Measurements from ENCODE around the gene MOV10L1.

Gene MOV10L1

DNA sequence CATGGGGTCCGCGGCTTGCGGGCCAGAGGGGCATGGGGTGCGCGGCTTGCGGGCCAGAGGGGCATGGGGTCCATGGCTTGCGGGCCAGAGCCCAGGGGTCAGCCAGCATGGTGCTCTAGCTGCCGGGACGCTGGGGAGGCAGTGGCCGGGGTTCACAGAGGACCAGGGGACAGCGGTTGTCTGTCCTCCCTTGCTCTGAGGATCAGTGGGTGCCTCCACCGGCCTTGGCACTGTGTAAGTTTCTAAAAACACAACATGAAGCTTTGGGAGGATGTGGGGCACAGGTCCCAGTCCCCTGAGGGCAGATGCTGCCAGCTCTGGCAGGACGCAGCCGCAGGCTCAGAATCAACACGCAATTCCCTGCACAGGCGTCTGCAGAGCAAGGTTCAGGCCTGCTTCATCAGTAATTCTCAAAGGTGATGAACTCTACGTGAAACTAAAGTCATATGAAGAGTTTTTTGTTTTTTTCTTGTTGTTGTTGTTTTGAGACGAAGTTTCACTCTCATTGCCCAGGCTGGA lies 7.5 kb upstream of the MOV10L1 start:
- H3K4me3 ChIP-seq (ENCODE audit: low read depth, low read length): no peak overlapping the region
- no peak for DNase-seq (ENCODE audit: low read depth)
- TF ChIP-seq, protein P1, sequence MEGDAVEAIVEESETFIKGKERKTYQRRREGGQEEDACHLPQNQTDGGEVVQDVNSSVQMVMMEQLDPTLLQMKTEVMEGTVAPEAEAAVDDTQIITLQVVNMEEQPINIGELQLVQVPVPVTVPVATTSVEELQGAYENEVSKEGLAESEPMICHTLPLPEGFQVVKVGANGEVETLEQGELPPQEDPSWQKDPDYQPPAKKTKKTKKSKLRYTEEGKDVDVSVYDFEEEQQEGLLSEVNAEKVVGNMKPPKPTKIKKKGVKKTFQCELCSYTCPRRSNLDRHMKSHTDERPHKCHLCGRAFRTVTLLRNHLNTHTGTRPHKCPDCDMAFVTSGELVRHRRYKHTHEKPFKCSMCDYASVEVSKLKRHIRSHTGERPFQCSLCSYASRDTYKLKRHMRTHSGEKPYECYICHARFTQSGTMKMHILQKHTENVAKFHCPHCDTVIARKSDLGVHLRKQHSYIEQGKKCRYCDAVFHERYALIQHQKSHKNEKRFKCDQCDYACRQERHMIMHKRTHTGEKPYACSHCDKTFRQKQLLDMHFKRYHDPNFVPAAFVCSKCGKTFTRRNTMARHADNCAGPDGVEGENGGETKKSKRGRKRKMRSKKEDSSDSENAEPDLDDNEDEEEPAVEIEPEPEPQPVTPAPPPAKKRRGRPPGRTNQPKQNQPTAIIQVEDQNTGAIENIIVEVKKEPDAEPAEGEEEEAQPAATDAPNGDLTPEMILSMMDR (IDR thresholded peaks at IDR 0.05; ENCODE audit: low read depth, low read length): no peak
- no peak for TF ChIP-seq POLR2A (IDR thresholded peaks at IDR 0.05; ENCODE audit: extremely low read depth, insufficient read length)
- TF ChIP-seq MYC (IDR thresholded peaks at IDR 0.05; ENCODE audit: low read depth, low read length): no peak
- TF ChIP-seq, protein P2, sequence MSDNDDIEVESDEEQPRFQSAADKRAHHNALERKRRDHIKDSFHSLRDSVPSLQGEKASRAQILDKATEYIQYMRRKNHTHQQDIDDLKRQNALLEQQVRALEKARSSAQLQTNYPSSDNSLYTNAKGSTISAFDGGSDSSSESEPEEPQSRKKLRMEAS (IDR thresholded peaks at IDR 0.05; ENCODE audit: low read depth, low read length): no peak

DNA sequence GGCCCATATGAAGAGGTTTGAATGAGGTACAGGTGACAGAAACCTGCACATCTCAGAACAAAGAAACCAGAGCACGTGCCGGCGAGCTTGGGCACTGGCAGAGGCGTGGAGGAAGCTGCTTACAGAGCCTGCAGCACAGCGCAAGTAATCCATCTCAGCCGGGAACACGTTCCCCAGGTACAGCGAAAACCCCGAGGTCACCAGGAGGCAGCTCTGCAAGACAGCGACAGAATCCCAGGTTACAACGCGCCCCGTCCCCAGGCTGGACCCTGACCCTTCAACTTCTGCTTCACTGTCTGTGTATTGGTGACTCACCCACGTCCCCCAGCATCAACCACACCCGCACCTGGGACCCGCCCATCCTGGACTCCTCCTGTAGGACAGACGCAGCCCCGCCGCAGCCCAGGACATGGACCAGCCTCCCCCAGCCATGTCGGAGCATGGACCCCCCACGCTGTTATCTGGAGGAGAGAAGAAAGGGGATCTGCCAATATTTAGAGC lies 6.8 kb upstream of the MOV10L1 start:
- TF ChIP-seq, protein P2 (IDR thresholded peaks at IDR 0.05; ENCODE audit: low read depth, low read length): no peak
- no peak for TF ChIP-seq MYC (IDR thresholded peaks at IDR 0.05; ENCODE audit: low read depth, low read length)
- TF ChIP-seq, protein P1 (IDR thresholded peaks at IDR 0.05; ENCODE audit: low read depth, low read length): no peak
- no peak for TF ChIP-seq POLR2A (IDR thresholded peaks at IDR 0.05; ENCODE audit: extremely low read depth, insufficient read length)
- peak; percentile 54 for DNase-seq (ENCODE audit: low read depth)
- no peak overlapping the region for H3K4me3 ChIP-seq (ENCODE audit: low read depth, low read length)

DNA sequence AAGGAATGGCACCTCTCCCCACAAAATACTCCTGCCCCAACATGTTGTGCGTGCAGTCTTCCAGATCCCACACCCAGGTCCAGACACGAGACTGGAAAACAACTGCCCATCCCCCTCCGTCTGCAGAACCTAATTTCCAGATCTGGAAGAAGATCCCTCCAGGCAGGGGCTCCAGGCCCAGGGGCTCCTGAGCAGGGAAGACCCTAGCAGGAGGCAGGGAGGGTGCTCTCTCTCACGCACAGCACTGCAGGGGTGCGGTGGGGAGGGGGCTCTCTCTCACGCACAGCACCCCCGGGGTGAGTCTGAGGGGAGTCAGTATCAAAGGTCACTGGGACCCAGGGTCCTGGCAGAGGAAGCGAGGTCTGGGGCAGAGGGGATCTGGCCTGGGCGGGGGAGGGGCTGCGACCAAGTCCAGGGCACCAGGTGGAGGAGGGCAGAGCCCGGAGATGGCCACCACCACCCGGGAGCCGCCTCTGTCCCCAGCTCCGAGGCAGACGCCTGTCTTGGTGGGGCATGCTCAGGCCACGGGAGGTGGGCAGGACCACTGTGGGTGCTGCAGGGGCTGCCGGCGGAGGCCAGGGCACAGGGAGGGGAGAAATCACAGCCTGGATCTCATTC lies 6.2 kb upstream of the MOV10L1 start:
- DNase-seq (ENCODE audit: low read depth): peak; percentile 48
- TF ChIP-seq POLR2A (IDR thresholded peaks at IDR 0.05; ENCODE audit: extremely low read depth, insufficient read length): no peak
- TF ChIP-seq, protein P1 (IDR thresholded peaks at IDR 0.05; ENCODE audit: low read depth, low read length): no peak
- TF ChIP-seq MYC (IDR thresholded peaks at IDR 0.05; ENCODE audit: low read depth, low read length): no peak
- TF ChIP-seq, protein P2 (IDR thresholded peaks at IDR 0.05; ENCODE audit: low read depth, low read length): no peak
- H3K4me3 ChIP-seq (ENCODE audit: low read depth, low read length): no peak overlapping the region

DNA sequence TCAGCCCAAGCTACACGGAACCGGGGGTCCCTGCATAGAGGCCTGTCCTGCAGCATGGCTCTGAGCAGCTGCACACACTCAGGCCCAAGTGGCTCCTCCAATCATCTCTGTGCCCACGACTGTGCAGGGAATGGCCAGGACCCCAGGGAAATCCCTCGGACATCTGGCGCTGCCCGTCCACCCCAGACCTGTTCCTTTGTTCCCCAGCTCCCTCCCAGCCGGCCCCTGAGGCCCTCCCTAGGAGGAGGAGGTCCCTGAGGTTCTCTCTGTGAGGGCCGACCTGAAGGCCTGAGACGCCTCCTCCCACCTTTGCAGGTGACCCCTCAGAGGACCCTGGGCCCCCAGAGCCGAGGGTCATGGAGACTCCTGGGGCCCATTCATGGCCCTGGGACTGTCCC lies 5.7 kb upstream of the MOV10L1 start:
- peak; percentile 35 for DNase-seq (ENCODE audit: low read depth)
- H3K4me3 ChIP-seq (ENCODE audit: low read depth, low read length): no peak overlapping the region
- TF ChIP-seq, protein P2 (IDR thresholded peaks at IDR 0.05; ENCODE audit: low read depth, low read length): no peak
- TF ChIP-seq, protein P1 (IDR thresholded peaks at IDR 0.05; ENCODE audit: low read depth, low read length): no peak

DNA sequence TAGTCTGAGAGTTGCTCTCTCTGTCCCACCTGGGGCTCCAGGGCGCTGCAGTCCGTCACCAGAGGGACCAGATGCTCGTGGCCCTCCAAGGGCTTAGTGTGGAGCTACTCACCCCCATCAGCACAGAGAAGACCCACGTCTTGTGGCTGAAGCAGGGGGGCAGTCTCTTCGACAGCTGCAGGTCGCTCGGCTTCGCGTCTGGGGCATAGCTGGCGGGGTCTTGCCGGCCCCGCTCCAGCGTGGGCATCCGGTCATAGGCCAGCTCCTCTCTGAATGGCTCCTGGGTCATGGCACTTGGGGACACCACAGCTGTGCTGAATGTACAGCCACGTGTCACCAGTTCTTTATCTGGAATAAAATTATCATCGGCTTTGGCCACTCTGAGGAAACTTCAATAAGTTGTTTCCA lies 5.2 kb upstream of the MOV10L1 start:
- no peak overlapping the region for H3K4me3 ChIP-seq (ENCODE audit: low read depth, low read length)
- no peak for TF ChIP-seq POLR2A (IDR thresholded peaks at IDR 0.05; ENCODE audit: extremely low read depth, insufficient read length)
- TF ChIP-seq, protein P1 (IDR thresholded peaks at IDR 0.05; ENCODE audit: low read depth, low read length): no peak
- TF ChIP-seq, protein P2 (IDR thresholded peaks at IDR 0.05; ENCODE audit: low read depth, low read length): no peak
- TF ChIP-seq MYC (IDR thresholded peaks at IDR 0.05; ENCODE audit: low read depth, low read length): no peak
- peak; percentile 64 for DNase-seq (ENCODE audit: low read depth)
